Ishikawa (cell line): ENCODE data around the gene ACSS1.

Source experiments
- CREB1 ChIP-seq: IDR thresholded peaks from 2 replicates; pipeline ENCODE4 v1.6.1; 2012; ENCODE audit warnings: low read depth
- EP300 ChIP-seq: IDR thresholded peaks from 2 replicates; pipeline ENCODE4 v1.6.1; 2012; ENCODE audit warnings: borderline replicate concordance
- MAX ChIP-seq: IDR thresholded peaks from 2 replicates; pipeline ENCODE4 v1.6.1; 2012
- RAD21 ChIP-seq: IDR thresholded peaks from 2 replicates; pipeline ENCODE4 v1.6.1; 2012; ENCODE audit warnings: low read depth
- REST ChIP-seq: IDR thresholded peaks from 2 replicates; pipeline ENCODE4 v1.6.1; 2012; ENCODE audit warnings: low read depth, mild to moderate bottlenecking
- TEAD4 ChIP-seq: IDR thresholded peaks from 2 replicates; pipeline ENCODE4 v1.6.1; 2012
- YY1 ChIP-seq: IDR thresholded peaks from 2 replicates; pipeline ENCODE4 v1.6.1; 2012; ENCODE audit warnings: low read depth

- TF ChIP-seq TEAD4 (no peak), EP300 (no peak), CREB1 (no peak), MAX (no peak), RAD21 (no peak), REST (no peak), YY1 (no peak)
These were observed 48.5 kb downstream of the ACSS1 start for GRCh38 chr20:25009218-25010145.
